Natural killer cell (primary cell): ENCODE data around the gene SGO2. TPM values are rescaled to one million over a fixed set of nuclear protein-coding genes. Genes with fewer than 3 reads are reported as not detected.

ENCODE experiments used
- ATAC-seq, 3 donors: fragments of 150-1000 bp in 2 of 3; fragments of 200-7000 bp in 1 of 3; cut with Tn5 transposase; 1 replicate in 1 of 3; 2 replicates in 2 of 3; pipeline ENCODE4 v1.10.0; 2021; ENCODE audit warnings: mild to moderate bottlenecking in 2 of 3, moderate library complexity in 2 of 3
- DNase-seq, 2 donors: peaks; one replicate each; pipeline versions ENCODE4 v3.0.0 to v3.0.0-alpha.2; 2013 to 2021; ENCODE audit warnings: mixed read lengths in 1 of 2
- H3K27ac ChIP-seq: one replicate; pipeline ENCODE4 v1.5.1; 2013; ENCODE audit warnings: mild to moderate bottlenecking, low read length
- H3K27me3 ChIP-seq: one replicate; pipeline ENCODE4 v1.6.1; 2013; ENCODE audit warnings: low read length; ENCODE audit not compliant: control insufficient read depth, insufficient read depth
- H3K36me3 ChIP-seq: one replicate; pipeline ENCODE4 v1.6.1; 2013; ENCODE audit warnings: low read length; ENCODE audit not compliant: control insufficient read depth, insufficient read depth
- H3K4me1 ChIP-seq: one replicate; pipeline ENCODE4 v1.6.1; 2013; ENCODE audit warnings: low read length; ENCODE audit not compliant: control insufficient read depth, insufficient read depth
- H3K4me3 ChIP-seq: one replicate; pipeline ENCODE4 v1.5.1; 2013; ENCODE audit warnings: low read length
- H3K9me3 ChIP-seq: one replicate; pipeline ENCODE4 v1.6.1; 2013; ENCODE audit warnings: low read length; ENCODE audit not compliant: control insufficient read depth, insufficient read depth
- H3K27ac Mint-ChIP-seq, 2 donors: one replicate each; pipeline ENCODE4 v1.8.0; 2022; ENCODE audit warnings: mild to moderate bottlenecking in 2 of 2, mixed read lengths in 2 of 2, moderate library complexity in 1 of 2
- H3K27me3 Mint-ChIP-seq, 2 donors: one replicate each; pipeline ENCODE4 v1.8.0; 2022; ENCODE audit warnings: low read depth in 2 of 2, mixed read lengths in 2 of 2
- H3K36me3 Mint-ChIP-seq: one replicate; pipeline ENCODE4 v1.8.0; 2022; ENCODE audit warnings: mixed read lengths
- H3K4me1 Mint-ChIP-seq, 2 donors: one replicate each; pipeline ENCODE4 v1.8.0; 2022; ENCODE audit warnings: mixed read lengths in 2 of 2
- H3K4me3 Mint-ChIP-seq: one replicate; pipeline ENCODE4 v1.8.0; 2022; ENCODE audit warnings: mild to moderate bottlenecking, moderate library complexity, mixed read lengths
- H3K9me3 Mint-ChIP-seq, 2 donors: one replicate each; pipeline ENCODE4 v1.8.0; 2022; ENCODE audit warnings: mixed read lengths in 2 of 2
- WGBS: methylation state at CpG from one replicate; pipeline ENCODE4 v1.1.7; 2013; ENCODE audit warnings: missing lambda C conversion rate; ENCODE audit not compliant: insufficient coverage; 5-methylcytosine and 5-hydroxymethylcytosine counted together
- intact Hi-C: fragments of 100-400 bp; cut with micrococcal nuclease; formaldehyde crosslinking; loops from one replicate; pipeline ENCODE4 v1.14.2; 2022
- total RNA-seq, 4 donors: library from RNA; stranded (reverse); fragments of 120-200 nt in 1 of 4; gene quantifications; one replicate each; pipeline versions ENCODE4 v1.2.3 to v1.2.4, GENCODE V29; 2013 to 2022
- TF ChIP-seq, protein P1 (sequence below): fragments of 200-600 bp; IDR thresholded peaks from one replicate; pipeline ENCODE4 v1.8.0; 2022; ENCODE audit warnings: antibody characterized with exemption

The SGO2 gene
- total RNA-seq, 3 donors from 2014 or later (not counting 1 experiment from before 2014, with no cell fraction given), result 2.3 to 5.4 (median 3.1) TPM

DNA sequence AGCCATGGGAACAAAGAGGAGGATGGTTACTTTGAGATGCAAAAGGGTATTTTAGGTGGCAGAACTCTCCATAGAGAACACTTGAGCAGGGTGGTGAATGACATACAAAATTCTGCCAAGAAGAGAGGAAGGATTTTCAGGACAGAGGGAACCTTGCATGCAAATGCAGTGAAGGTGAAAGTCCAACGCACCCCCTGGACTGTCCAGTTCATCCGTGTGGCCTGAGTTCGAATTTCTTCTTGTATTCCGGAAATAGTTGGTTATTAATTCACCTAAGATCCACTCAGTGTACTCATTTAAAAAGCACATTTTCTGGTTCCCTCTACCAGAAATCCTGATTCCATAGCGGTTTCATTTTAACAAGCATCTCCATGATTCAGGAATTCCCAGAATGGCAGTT, 65.3 kb downstream of the SGO2 start:
- TF ChIP-seq, protein P1, sequence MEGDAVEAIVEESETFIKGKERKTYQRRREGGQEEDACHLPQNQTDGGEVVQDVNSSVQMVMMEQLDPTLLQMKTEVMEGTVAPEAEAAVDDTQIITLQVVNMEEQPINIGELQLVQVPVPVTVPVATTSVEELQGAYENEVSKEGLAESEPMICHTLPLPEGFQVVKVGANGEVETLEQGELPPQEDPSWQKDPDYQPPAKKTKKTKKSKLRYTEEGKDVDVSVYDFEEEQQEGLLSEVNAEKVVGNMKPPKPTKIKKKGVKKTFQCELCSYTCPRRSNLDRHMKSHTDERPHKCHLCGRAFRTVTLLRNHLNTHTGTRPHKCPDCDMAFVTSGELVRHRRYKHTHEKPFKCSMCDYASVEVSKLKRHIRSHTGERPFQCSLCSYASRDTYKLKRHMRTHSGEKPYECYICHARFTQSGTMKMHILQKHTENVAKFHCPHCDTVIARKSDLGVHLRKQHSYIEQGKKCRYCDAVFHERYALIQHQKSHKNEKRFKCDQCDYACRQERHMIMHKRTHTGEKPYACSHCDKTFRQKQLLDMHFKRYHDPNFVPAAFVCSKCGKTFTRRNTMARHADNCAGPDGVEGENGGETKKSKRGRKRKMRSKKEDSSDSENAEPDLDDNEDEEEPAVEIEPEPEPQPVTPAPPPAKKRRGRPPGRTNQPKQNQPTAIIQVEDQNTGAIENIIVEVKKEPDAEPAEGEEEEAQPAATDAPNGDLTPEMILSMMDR, result no peak
- Histone ChIP-seq H3K36me3 (no peaks in the 10 kb centered on the region), H3K27ac (no peak overlapping the region), H3K4me3 (no peak overlapping the region), H3K27me3 (no peaks in the 10 kb centered on the region), H3K9me3 (no peaks in the 10 kb centered on the region), H3K4me1 (peaks cover 2% of the 10 kb centered on the region)
- no peak overlapping the region for H3K4me3 Mint-ChIP-seq
- H3K27ac Mint-ChIP-seq, result no peak overlapping the region
- DNase-seq, result no peak
- H3K9me3 Mint-ChIP-seq, result no peaks in the 10 kb centered on the region
- intact Hi-C loops, result no loop called here
- H3K4me1 Mint-ChIP-seq, result peaks cover 2% of the 10 kb centered on the region in 2 donors
- H3K36me3 Mint-ChIP-seq, result no peaks in the 10 kb centered on the region
- WGBS, result 71% methylated on average over 5 of the region's 5 CpGs
- H3K27me3 Mint-ChIP-seq, result peaks cover 21 to 25% of the 10 kb centered on the region in 2 donors
- ATAC-seq, result no peak

DNA sequence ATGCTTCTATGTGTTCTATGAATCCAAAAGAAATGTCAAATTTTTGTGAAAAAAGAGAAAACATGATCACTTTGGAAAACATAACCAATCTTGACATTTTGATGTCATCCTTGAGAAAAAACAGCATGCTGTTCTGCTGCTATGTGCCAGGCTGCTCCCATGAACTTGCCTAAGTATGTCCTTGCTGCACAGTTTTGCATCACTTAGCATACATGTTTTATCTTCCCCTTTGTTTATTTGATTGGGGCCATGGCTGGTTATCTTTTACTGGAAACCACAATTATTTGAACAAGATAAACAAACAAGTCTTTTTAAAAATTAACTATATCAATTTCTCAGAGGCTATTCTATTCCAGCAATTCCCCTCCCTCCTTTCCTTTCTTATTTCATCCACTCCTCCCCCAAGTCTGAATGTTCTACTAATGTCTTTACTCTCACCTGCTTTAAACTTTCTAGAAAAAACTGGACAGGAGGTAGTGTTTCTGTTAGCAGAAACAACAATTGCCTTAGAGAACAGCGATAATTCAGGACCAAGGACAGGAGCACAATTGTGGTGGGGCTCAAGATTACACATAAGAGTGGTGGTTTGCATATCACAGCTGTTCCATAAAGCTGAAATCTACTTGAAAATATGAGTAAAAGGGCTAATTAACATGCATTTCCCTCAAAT, 66.5 kb downstream of the SGO2 start:
- Histone ChIP-seq H3K4me1 (no peaks in the 10 kb centered on the region), H3K9me3 (no peaks in the 10 kb centered on the region), H3K36me3 (no peaks in the 10 kb centered on the region), H3K27me3 (no peaks in the 10 kb centered on the region), H3K27ac (no peak overlapping the region), H3K4me3 (no peak overlapping the region)
- no peaks in the 10 kb centered on the region for H3K4me1 Mint-ChIP-seq
- ATAC-seq (no peak), DNase-seq (no peak)
- intact Hi-C loops, result no loop called here
- 100% methylated on average over 1 of the region's 1 CpG for WGBS
- H3K27ac Mint-ChIP-seq, result no peak overlapping the region
- H3K4me3 Mint-ChIP-seq, result no peak overlapping the region
- TF ChIP-seq, protein P1, result no peak
- no peaks in the 10 kb centered on the region for H3K9me3 Mint-ChIP-seq
- no peaks in the 10 kb centered on the region for H3K36me3 Mint-ChIP-seq
- peaks cover 21 to 34% of the 10 kb centered on the region in 2 donors for H3K27me3 Mint-ChIP-seq

DNA sequence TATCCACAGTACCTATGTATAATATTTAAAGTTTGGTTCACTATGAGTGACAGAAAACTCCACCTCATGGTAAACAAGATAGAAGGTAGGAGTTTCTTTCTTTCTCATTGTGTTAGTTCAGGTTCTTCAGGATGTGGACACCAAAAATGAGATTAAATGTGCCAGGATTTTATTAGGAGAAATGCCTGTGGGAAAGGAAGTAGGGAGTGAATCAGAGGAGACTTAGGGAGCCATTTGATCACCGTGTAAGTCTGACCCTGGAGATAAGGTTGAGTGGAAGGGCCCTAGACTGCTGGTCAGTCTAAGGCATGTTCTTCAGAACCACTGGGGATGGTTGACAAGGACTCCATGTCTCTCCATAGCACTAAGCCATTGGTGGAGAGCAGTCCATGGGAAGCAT, 67.9 kb downstream of the SGO2 start:
- DNase-seq, result no peak
- Histone ChIP-seq H3K36me3 (no peaks in the 10 kb centered on the region), H3K4me3 (no peak overlapping the region), H3K4me1 (no peaks in the 10 kb centered on the region), H3K27me3 (no peaks in the 10 kb centered on the region), H3K27ac (no peak overlapping the region), H3K9me3 (no peaks in the 10 kb centered on the region)
- TF ChIP-seq, protein P1, result no peak
- Mint-ChIP-seq H3K4me1 (no peaks in the 10 kb centered on the region), H3K27ac (no peak overlapping the region), H3K4me3 (no peak overlapping the region), H3K36me3 (no peaks in the 10 kb centered on the region), H3K27me3 (peaks cover 24 to 34% of the 10 kb centered on the region in 2 donors), H3K9me3 (no peaks in the 10 kb centered on the region)
- no peak for ATAC-seq
- intact Hi-C loops, result no loop called here
- WGBS, result 65% methylated on average over 1 of the region's 1 CpG

- Histone ChIP-seq H3K4me3 (no peak overlapping the region), H3K27me3 (peaks cover 2% of the 10 kb centered on the region), H3K27ac (no peak overlapping the region), H3K36me3 (no peaks in the 10 kb centered on the region), H3K9me3 (no peaks in the 10 kb centered on the region), H3K4me1 (no peaks in the 10 kb centered on the region)
- Mint-ChIP-seq H3K4me3 (no peak overlapping the region), H3K27me3 (peaks cover 22 to 44% of the 10 kb centered on the region in 2 donors), H3K36me3 (no peaks in the 10 kb centered on the region), H3K27ac (no peak overlapping the region), H3K9me3 (no peaks in the 10 kb centered on the region), H3K4me1 (no peaks in the 10 kb centered on the region)
- intact Hi-C loops, result no loop called here
- TF ChIP-seq, protein P1, result no peak
- no peak for ATAC-seq
- DNase-seq, result no peak
- 90% methylated on average over 2 of the region's 3 CpGs for WGBS
These were observed 69.9 kb downstream of the SGO2 start for GRCh38 chr2:200595913-200596312.
